ENCODE results near the gene HSD17B13. TPM values are rescaled to one million over a fixed set of nuclear protein-coding genes. Genes with fewer than 3 reads are reported as not detected.
A peak's percentile ranks its signal among the peaks of the same experiment; 100 is the strongest.

Gene HSD17B13
- total RNA-seq, 4 donors from 2014 or later: 0.70 to 4.0 (median 1.6) TPM; not detected in 1

DNA sequence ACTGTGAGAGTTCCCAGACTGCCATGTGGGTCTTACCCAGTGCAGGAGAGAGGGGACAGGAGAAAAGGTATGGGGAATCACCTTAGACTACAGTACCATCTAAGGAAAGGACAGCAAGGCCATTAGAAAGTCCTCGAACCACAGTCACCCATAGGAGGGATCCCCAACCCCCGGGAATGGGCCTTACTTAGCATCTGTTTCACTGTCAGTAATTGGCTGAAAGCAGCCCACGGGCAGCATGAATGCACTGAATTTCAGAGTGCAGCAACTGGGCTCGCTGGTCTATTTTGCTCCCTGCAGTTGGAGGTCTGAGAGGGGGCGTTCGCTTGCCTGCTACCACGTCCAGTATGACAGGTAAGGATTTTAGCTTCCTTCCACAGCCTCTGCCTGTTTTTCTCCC is 51.9 kb downstream of the HSD17B13 start:
- H3K36me3 ChIP-seq: no peaks in the 10 kb centered on the region
- TF ChIP-seq, protein P1, sequence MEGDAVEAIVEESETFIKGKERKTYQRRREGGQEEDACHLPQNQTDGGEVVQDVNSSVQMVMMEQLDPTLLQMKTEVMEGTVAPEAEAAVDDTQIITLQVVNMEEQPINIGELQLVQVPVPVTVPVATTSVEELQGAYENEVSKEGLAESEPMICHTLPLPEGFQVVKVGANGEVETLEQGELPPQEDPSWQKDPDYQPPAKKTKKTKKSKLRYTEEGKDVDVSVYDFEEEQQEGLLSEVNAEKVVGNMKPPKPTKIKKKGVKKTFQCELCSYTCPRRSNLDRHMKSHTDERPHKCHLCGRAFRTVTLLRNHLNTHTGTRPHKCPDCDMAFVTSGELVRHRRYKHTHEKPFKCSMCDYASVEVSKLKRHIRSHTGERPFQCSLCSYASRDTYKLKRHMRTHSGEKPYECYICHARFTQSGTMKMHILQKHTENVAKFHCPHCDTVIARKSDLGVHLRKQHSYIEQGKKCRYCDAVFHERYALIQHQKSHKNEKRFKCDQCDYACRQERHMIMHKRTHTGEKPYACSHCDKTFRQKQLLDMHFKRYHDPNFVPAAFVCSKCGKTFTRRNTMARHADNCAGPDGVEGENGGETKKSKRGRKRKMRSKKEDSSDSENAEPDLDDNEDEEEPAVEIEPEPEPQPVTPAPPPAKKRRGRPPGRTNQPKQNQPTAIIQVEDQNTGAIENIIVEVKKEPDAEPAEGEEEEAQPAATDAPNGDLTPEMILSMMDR (IDR thresholded peaks at IDR 0.05): no peak
- TF ChIP-seq POLR2A (IDR thresholded peaks at IDR 0.05): no peak
- no peak overlapping the region for H3K27ac ChIP-seq
- H3K9me3 ChIP-seq: no peaks in the 10 kb centered on the region
- no peak for DNase-seq
- H3K4me1 ChIP-seq: no peaks in the 10 kb centered on the region
- H3K4me3 ChIP-seq: no peak overlapping the region
- H3K27me3 ChIP-seq: no peaks in the 10 kb centered on the region

DNA sequence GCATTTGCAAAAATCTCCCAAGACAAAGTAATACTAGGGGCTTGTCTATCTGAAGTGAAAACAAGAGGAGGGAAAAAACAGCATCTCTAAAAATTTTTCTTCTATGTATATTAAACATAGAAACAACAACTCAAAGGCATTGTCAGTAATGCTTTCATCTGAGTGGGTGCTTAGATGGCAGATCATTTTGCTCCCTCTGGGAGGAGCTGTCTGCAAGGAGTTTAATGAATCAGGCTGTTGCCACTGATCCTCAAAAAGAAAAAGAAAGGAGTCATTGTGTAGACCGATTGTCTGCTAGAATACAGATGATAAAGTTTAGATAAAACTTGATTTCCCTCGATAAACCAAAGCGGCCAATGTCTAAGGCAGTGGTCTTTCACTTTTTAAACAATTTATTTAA is 52.5 kb downstream of the HSD17B13 start:
- TF ChIP-seq POLR2A (IDR thresholded peaks at IDR 0.05): no peak
- TF ChIP-seq, protein P1 (IDR thresholded peaks at IDR 0.05): peak in 4 of 6 experiments; percentile 26 to 78 (median 74)
- DNase-seq: peak in 1 of 3 donors; percentile 45
- H3K27ac ChIP-seq: no peak overlapping the region
- no peaks in the 10 kb centered on the region for H3K36me3 ChIP-seq
- H3K4me3 ChIP-seq: no peak overlapping the region
- no peaks in the 10 kb centered on the region for H3K27me3 ChIP-seq
- no peaks in the 10 kb centered on the region for H3K9me3 ChIP-seq
- no peaks in the 10 kb centered on the region for H3K4me1 ChIP-seq

- no peaks in the 10 kb centered on the region for H3K9me3 ChIP-seq
- no peak overlapping the region for H3K4me3 ChIP-seq
- no peak overlapping the region for H3K27ac ChIP-seq
- no peak for DNase-seq
- H3K36me3 ChIP-seq: no peaks in the 10 kb centered on the region
- TF ChIP-seq POLR2A (IDR thresholded peaks at IDR 0.05): no peak
- TF ChIP-seq, protein P1 (IDR thresholded peaks at IDR 0.05): no peak
- no peaks in the 10 kb centered on the region for H3K4me1 ChIP-seq
- H3K27me3 ChIP-seq: no peaks in the 10 kb centered on the region
These were observed 54.3 kb downstream of the HSD17B13 start for GRCh38 chr4:87268411-87268810.

GRCh38 chr4:87266986-87267385 is 55.7 kb downstream of the HSD17B13 start:
- no peak overlapping the region for H3K27ac ChIP-seq
- no peaks in the 10 kb centered on the region for H3K27me3 ChIP-seq

DNA sequence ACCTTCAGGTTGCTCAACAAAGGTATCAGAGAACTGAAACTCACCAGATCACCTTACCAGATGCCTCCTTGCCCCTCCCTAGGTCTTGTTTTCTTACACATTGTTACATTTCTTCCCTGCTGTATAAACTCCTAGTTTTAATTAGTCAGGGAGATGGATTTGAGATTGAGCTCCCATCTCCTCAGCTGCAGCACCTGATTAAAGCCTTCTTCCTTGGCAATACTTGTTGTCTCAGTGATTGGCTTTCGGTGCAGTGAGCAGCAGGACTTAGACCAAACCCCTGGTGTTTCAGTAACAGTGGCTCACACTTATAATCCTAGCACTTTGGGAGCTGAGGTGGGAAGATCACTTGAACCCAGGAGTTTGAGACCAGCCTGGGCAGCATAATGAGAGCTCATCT is 59.8 kb downstream of the HSD17B13 start:
- Histone ChIP-seq H3K36me3 (no peaks in the 10 kb centered on the region), H3K4me1 (no peaks in the 10 kb centered on the region), H3K27me3 (no peaks in the 10 kb centered on the region), H3K4me3 (no peak overlapping the region), H3K27ac (no peak overlapping the region), H3K9me3 (no peaks in the 10 kb centered on the region)
- DNase-seq: no peak
- no peak for TF ChIP-seq POLR2A (IDR thresholded peaks at IDR 0.05)
- TF ChIP-seq, protein P1 (IDR thresholded peaks at IDR 0.05): no peak

More at GRCh38 chr4:87266986-87267385, 55.7 kb downstream of the HSD17B13 start:
- no peak for DNase-seq
- Histone ChIP-seq H3K36me3 (no peaks in the 10 kb centered on the region), H3K9me3 (no peaks in the 10 kb centered on the region), H3K4me1 (no peaks in the 10 kb centered on the region), H3K4me3 (no peak overlapping the region)
- TF ChIP-seq, protein P1 (IDR thresholded peaks at IDR 0.05): no peak
- no peak for TF ChIP-seq POLR2A (IDR thresholded peaks at IDR 0.05)

DNA sequence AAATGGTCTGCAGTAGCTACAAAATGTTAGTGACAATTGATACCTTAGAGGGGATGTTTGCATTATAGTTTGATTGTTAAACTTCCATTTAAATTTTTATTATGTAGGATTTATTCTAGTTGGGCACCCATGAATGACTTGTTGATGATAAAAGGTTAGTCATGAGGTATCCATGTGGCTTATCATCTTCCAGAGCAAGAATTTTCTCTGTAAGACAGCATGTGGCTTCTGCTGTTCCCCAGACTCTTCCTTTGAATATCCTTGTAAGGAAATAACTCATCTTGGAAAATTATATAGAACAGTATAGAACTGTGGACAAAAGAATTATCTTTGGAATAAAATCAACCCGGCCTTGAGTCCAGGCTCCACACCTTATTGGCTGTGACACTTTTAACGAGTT is 62.2 kb downstream of the HSD17B13 start:
- Histone ChIP-seq H3K9me3 (no peaks in the 10 kb centered on the region), H3K4me1 (no peaks in the 10 kb centered on the region), H3K27ac (no peak overlapping the region), H3K27me3 (no peaks in the 10 kb centered on the region), H3K4me3 (no peak overlapping the region), H3K36me3 (no peaks in the 10 kb centered on the region)
- TF ChIP-seq, protein P1 (IDR thresholded peaks at IDR 0.05): no peak
- no peak for TF ChIP-seq POLR2A (IDR thresholded peaks at IDR 0.05)
- no peak for DNase-seq
